HK-2 (cell line): ENCODE results near the gene SLC44A1.

Source experiments
- DNase-seq: peaks from one replicate; pipeline ENCODE4 v3.0.0-alpha.2; 2018; ENCODE audit not compliant: unreplicated experiment

SLC44A1 gene

DNA sequence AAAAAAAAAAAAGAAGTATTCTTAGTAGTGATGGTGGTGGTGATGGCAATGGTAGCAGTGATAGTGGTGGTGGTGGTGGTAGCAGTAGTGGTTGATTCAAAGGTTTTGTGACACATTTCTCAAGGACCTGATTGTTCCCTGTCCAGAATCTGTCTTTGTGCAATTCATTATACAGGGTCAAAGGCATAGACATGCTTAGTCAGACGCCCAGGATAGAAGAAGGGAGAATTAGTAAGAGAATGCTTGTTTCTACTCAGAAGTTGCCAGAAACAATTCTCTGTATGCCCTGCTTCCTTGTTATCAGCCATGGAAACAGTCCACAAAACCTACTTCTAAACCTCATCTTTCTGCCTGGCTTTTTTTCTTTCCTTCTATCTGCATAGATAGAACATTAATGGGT lies 89.4 kb downstream of the SLC44A1 start:
- no peak for DNase-seq

DNA sequence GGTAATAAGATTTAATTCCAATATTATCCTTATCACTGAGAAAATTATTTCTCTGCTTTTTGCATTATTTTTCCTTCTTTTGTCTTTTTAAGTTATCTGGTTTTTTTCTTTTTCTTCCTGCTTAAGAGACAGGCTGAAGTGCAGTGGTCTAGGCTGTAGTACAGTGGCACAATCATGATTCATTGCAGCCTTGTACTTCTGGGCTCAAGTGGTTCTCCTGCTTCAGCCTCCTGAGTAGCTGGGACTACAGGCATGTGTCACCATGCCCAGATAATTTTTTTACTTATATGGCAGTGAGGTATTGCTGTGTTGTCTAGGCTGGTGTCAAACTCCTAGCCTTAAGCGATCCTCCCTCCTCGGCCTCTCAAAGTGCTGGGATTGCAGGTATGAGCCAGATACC lies 93.9 kb downstream of the SLC44A1 start:
- DNase-seq, result no peak

DNA sequence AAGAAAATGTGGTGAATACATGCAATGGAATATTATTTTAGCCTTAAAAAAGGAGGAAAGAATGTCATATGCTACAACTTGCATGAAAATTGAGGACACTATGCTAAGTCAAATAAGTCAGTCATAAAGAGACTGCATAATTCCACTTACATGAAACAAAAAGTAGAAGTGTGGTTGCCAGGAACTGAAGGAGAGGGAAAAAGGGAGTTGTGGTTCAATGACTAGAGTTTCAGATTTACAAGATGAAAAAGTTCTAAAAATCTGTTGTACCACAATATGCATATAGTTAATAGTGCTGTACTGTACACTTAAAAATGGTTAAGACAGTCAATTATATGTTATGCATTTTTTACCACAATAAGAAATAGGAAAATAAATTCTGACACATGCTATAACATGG lies 95.4 kb downstream of the SLC44A1 start:
- no peak for DNase-seq

DNA sequence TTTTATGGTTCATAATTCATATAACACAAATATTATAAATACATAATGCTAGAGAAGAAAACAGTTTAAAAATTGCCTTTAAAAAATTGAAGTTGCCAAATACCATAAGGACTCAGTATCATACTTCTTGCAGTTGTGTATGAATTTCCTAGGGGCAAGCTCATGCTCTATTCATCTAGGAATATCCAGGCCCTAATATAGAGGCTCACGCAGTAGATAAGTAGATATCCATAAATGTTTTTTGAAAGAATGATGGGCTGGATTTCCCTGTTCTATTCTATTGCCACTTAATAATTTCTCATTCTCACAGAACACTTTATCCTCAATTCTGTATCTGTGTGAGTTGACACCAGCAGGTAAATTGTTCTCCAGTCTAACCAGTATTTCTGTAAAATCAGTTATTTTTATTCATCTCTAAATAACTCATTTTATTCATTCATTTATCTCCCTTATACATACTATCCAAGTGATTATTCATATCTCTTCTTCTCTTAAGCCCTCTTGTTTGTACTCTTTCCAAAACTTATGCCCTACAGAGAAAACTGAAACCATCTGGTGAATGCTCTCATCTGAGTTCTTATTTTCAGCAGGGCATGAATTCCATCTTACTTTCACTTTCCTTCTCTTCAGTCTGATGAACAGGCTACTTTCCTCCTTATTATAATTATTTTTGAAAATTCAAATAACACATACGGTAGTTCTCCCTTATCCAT lies 97.1 kb downstream of the SLC44A1 start:
- no peak for DNase-seq

DNA sequence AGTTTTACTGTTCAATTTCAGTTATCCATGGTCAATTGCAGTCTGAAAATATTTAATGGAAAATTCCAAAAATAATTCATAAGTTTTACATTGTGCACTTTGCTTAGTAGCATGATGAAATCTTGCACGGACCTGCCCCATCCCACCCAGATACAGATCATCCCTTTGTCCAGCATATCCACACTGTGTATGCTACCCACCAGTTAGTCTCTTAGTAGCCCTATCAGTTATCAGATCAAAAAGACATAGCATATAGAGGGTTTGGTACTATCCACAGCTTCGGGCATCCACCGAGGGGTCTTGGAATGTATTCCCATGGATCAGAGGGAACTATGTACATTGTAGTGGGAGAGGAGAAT lies 97.7 kb downstream of the SLC44A1 start:
- DNase-seq, result no peak

DNA sequence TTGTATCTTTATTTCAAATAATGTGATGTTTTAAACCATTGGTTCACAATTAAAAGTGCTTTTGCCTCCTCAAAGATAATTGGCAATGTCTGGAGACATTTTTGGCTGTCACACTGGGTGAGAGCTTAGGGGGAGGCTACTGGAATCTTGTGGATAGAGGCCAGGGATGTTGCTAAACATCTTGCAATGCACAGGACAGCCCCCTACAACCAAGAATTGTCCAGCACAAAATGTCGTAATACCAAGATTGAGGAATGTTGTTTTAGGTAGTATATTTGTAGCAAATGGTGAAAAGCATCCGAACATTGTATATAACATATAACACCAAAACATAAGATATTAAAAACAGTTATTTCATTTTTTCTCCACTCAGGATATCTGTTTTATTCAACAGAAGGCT lies 99.8 kb downstream of the SLC44A1 start:
- no peak for DNase-seq

DNA sequence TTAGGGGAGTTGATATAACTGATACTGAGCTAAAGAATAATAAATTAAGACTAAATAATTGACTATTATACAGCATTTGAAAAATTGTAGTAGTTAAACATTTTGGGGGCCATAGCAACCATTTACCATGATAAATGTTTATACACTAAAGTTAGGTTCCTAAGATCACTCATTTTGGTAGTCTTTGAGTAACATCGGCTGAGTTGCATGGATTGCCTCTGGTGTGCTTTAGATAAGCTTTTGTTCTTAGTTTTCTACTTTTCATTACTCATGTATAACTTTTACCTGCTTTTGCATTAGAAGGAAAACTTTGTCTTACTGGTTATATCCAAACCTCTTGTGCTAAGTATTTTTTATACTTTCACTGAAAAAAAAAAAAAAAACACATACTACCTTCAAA lies 101.2 kb downstream of the SLC44A1 start:
- DNase-seq, result no peak

DNA sequence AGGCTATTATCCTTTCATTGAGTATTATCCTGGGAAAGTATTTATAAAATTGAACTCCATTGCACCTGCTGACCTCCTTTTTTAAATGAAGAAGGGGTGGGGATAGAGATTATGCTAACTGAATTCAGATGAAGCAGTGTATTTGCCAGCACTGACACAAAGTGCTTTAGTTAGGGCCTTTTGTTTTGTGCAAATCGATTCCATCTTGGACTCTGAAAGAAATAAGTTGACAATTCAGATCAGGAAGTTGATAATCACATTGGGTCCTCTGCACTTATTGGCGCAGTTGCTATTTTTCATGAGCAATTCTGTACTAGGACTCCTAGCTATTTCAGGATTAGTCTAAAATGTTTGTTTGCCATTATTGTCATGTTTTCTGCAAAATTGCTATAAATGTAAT lies 101.8 kb downstream of the SLC44A1 start:
- DNase-seq, result no peak

DNA sequence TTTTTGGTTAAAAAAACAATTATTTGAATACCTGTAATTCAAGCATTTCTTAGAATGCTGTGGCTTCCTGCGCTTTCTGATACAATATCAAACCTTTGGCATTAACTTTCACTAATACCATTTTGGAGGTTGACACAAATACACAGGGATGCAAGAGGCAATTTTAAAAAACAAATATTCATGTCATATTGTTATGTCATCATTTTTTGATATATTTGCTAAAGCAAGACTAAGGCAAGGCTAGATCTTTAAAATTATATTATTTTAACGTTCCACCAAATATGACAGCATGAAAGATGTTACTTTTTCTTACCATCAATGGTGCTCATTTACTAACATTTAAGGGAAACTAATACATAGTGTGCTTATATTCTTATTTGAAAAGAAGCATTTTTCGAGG lies 110.0 kb downstream of the SLC44A1 start:
- no peak for DNase-seq

DNA sequence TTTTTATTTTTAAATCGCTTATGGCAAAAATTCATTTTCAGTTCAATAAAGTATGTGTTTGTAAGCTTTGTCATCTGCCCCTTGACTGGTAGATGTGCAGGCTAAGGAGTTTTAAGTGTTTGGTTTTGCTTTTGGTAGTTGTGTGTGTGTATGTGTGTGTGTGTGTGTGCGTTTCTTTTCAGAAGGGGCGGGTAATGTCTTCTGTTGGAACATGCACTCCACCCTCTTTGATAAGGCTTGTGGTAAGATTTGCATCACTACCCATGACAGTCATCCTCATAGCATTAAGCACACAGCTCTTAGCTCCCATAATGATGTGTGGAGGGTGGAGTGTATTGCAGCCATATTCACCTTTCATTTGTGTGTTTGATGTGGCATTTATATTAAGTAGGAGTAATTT lies 111.3 kb downstream of the SLC44A1 start:
- DNase-seq, result no peak

DNA sequence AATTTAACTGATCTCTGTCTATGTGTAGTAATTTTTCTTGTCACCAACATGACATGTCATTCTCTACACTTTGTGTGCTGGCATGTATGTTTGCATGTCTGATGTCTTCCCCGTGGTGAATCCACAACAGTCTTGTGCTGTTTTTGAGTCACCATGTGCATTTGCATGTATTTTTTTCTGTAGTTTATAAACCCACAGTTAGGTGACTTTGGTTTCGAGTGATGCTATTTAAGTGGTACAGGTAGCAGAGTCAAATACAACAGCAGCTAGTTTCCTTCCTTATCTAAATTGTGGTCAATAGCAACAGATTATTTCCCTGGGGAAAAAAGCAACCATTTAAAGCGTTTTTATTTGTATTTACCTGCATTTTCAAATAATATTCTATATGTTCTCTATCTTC lies 113.5 kb downstream of the SLC44A1 start:
- no peak for DNase-seq

DNA sequence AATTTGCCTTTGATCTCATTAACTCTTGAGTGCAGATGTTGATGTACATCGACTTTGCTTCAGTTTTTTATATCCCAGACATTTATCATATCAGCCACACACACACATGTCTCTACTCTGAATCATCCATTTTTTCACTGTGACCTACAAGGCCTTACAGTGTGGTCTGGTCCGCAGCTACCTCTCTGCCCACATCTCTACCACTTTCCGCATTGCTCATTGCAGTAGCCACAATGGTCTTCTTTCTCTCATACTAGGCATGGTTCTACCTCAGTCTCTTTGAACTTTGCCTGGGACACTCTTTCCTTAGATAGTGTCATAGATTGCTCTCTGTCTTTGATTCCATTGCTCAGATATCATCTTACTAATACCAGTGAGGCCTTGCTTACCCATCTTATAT lies 115.4 kb downstream of the SLC44A1 start:
- DNase-seq, result no peak

DNA sequence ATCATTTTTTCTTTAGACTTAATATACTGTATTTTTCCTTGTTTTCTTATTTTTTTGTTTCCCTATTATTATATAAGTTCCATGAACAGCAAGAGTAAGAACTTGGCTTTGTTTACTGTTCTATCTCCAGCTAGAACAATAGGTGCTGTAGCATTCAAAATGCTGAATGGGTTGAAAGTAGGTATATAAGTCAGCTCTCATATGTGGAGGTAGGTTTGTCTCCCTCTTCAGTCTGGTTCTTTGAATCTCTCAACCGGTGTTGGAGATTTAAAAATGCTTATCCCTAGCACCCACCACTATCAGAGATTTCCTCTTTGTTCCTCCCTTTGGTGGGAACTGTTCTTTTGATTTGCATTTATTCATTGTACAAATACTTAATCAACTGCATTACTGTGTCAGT lies 115.9 kb downstream of the SLC44A1 start:
- DNase-seq, result no peak

DNA sequence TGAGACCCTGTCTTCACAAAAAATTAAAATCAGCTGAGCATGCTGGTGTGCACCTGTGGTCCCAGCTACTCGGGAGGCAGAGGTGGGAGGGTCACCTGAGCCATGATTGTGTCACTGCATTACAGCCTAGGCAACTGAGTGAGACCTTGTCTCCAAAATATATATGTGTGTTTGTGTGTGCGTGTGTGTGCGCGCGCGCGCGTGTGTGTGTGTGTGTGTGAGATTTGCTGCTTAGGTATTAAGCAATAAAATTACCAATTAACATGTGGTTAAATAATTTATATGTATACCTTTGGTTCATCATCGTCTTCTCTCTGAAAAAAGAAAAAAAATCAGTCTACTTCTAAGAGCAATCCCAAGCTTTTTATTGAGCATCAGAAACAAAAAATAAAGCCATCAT lies 117.4 kb downstream of the SLC44A1 start:
- DNase-seq, result no peak

DNA sequence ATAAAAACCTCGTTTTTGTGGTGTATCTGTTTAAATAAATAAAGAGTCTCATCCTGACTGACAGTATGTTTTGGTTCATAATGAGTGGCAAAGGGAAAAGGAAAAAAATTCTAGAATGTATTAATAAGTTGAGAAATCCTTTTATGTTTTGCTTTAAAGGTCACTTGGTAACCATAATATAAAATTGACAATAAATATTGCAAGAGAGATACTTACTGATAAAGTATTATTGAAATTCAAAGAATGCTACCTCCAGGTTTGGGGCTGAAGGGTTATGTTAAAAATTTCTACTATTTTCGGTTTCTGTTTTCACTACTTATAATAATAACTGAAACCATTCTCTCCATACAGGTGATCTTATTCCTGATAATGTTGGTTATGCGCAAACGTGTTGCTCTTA lies 118.0 kb downstream of the SLC44A1 start:
- no peak for DNase-seq

DNA sequence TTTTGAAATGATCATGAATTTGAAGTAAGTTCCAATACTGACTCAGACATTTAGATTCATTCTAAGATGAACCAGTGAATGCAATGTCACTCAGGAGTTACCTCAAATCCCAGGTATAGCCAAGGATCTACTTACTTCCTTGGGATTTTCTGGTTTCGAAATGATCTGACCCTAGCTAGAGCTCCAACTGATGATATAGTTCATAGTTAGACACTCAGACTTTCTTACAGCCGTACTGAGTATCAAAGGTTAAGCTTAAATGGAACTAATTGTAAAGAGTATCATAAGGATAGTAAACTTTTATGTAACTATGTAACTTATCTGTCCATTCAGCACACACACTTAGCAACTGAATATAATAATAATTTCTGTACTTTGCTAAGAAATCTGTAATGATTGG lies 119.4 kb downstream of the SLC44A1 start:
- no peak for DNase-seq

DNA sequence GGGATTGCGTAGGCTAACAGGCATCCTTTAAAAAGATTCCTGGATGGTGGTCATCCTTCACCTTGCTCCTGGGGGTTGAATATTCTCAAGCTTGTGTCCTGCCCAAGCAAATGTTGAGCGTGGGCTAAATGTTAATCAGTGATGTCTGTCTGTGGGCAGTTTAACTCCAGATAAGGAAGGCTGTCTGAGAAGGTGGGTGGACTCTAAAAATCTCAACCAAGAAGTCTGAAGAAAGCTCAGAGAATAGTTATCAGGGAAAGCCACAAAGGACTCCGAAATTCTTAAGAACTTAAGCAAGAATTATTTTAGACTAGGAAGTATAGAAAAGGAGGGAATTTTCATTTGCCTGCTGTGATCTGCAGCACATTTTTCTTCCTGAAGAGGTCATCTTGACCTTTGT lies 125.5 kb downstream of the SLC44A1 start:
- DNase-seq, result no peak

DNA sequence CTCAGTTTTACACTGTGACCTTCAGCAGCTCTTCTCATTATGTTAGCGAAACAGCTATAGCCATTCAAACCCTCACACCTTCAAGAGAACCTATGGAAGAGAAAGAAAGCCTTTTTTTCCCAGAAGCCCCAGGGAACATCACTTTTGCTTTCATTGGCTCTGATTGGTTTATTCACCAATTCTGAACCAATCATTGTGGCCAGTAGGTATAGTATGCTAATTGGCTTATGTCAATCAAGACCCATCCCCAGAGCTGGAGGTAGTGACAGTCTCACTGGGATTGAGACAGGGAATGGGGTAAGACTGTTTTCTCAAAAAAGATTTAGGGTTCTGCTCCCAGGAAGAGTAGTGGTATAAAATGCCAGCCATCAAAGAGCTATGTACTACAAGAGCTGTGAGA lies 129.3 kb downstream of the SLC44A1 start:
- DNase-seq, result no peak

DNA sequence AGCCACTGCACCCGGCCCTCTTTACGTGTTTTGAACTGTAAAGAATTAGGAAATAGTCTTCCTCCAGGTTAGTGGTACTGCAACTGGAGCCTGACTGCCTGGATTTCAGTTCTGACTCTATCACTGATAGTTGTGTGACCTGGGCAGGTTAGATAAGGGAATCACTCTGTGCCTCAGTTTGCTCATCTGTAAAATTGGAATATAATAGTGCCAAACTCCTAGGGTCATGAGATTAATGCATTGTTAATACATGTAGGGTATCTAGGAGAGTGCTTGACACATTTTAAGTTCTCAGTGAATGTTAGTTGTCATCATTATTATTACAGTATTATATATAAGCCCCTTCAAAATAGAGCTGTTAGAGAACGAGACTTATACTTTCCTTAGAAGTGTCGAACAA lies 130.9 kb downstream of the SLC44A1 start:
- no peak for DNase-seq

DNA sequence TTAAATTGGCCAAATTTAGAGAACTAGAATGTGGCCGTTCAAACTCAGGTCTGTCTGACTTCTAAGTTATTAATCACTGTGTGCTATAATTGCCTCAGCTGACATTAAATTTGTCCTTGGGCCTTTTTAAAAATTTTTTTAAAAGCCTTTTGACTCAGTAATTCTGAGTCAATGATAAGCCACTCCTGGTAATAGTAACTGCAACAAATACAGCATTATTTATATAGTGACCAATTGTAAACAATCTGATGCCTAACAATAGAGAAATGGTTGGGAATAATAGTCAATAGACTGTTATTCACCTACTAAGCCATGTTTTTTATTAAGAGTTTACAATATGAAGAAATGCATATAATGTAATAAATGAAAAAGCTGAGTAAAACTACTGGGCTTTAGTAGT lies 132.4 kb downstream of the SLC44A1 start:
- DNase-seq, result no peak

DNA sequence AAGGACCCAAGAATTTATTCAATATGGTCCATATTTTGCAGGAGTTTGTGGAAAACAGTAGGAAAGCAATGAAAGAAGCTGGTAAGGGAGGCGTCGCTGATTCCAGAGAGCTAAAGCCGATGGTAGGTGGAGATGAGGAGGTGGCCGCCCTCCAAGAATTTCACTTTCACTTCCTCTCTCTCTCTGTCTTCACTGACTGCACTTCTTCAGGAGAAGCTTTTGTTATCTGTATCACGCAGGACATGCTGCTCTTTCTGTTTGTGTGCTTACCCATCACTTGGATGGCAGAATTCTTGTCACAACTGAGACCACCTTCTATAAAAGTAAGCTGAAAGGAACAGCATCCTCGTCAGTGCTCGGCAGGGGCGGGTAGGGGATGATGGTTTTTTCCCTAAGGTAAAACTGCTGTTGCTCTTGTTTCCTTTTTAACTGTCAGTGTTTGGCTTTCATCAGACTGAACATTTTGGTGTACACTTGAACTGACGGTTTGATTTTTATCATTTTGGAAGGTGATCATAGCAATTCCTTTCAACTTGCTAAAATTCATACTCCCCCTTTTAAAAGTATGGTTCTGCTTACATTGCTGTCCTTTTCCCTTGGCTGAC lies 141.0 kb downstream of the SLC44A1 start:
- DNase-seq, result no peak

DNA sequence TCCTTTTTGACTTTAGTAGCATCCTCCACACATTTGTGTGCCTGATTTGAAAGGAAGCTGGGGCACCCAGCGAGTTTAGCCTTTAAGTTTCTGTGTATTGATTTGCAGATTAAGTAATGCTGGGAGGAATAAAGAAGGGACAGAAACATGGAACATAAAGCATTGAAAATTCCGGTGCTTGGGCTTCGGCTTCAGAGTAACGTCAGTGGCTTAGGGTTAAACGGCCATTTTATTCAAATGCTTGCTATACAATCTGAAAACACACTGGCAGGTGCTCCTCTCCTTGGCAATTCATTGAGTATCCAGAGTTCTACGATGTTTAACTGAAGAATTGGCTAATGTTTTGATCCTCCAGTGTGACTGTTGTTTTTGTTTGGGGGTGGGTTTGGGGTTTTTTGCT lies 145.3 kb downstream of the SLC44A1 start:
- no peak for DNase-seq

DNA sequence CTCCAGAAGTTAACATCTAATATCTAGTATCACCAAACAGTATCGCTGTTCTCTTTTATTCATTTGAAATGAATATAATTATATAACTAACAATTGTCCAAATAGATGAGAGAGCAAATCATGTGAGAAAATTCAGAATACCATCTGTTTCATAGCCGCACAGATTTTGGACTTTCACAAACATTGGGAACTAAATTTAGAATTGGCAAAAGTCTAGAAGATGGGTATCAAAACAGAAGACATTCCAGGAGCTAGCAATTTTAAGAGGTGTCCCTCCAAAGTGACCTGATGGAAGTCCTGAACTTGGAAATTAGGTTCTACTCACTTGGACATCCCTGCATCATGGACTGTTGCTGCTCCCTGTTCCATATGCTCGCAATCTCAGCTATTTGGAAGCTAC lies 146.4 kb downstream of the SLC44A1 start:
- DNase-seq, result no peak

DNA sequence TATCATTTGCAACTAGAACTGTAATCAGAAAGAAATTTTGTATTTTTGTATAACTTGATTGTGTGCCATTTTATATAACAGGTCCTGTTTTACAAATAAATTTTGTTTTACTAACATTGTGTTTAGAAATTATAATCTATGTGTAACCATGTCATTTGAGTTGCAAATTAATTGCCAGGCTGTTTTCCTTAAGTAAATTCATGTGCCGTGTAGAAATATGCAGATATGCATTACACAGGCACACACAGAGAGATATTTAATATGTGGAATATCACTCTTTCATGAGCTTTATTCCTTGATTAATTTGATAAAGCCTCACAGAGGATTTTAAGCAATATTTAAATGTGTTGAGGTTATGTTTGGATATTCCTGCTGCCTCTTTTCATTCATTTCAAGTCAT lies 146.8 kb downstream of the SLC44A1 start:
- no peak for DNase-seq
